Vagina (tissue), 2 donors: ENCODE measurements around the gene DPP6.

Experiments
- POLR2A ChIP-seq, 2 donors: fragments of 450-650 bp; IDR thresholded peaks; one replicate each; pipeline ENCODE4 v1.6.1; 2017; ENCODE audit warnings: antibody characterized with exemption in 2 of 2, mild to moderate bottlenecking in 2 of 2, moderate library complexity in 2 of 2
- TF ChIP-seq, protein P1 (sequence below), 3 experiments: fragments of 450-650 bp in 2 of 3; fragments of 200-600 bp in 1 of 3; sonication (generic) in 1 of 3; IDR thresholded peaks; one replicate each; pipeline ENCODE4 v1.5.1; 2017 to 2019; ENCODE audit warnings: antibody characterized with exemption in 3 of 3, mild to moderate bottlenecking in 2 of 3, moderate library complexity in 2 of 3

GRCh38 chr7:154195266-154195665 is 143.1 kb downstream of the DPP6 start:
- TF ChIP-seq POLR2A (IDR thresholded peaks at IDR 0.05), result no peak
- TF ChIP-seq, protein P1, sequence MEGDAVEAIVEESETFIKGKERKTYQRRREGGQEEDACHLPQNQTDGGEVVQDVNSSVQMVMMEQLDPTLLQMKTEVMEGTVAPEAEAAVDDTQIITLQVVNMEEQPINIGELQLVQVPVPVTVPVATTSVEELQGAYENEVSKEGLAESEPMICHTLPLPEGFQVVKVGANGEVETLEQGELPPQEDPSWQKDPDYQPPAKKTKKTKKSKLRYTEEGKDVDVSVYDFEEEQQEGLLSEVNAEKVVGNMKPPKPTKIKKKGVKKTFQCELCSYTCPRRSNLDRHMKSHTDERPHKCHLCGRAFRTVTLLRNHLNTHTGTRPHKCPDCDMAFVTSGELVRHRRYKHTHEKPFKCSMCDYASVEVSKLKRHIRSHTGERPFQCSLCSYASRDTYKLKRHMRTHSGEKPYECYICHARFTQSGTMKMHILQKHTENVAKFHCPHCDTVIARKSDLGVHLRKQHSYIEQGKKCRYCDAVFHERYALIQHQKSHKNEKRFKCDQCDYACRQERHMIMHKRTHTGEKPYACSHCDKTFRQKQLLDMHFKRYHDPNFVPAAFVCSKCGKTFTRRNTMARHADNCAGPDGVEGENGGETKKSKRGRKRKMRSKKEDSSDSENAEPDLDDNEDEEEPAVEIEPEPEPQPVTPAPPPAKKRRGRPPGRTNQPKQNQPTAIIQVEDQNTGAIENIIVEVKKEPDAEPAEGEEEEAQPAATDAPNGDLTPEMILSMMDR (IDR thresholded peaks at IDR 0.05), result no peak
